H1 (cell line): ENCODE data around the gene FSCN2. TPM values are rescaled to one million over a fixed set of nuclear protein-coding genes. Genes with fewer than 3 reads are reported as not detected.
A peak's percentile ranks its signal among the peaks of the same experiment; 100 is the strongest.

Experiments used
- CEBPB ChIP-seq: IDR thresholded peaks from 2 replicates; pipeline ENCODE4 v1.6.1; 2012; ENCODE audit warnings: low read depth, low read length
- CTBP2 ChIP-seq: IDR thresholded peaks from 2 replicates; pipeline ENCODE4 v1.7.0; 2011; ENCODE audit warnings: borderline replicate concordance, mild to moderate bottlenecking, moderate library complexity, mixed read lengths, low read length; ENCODE audit not compliant: insufficient read depth, insufficient read length
- EGR1 ChIP-seq: IDR thresholded peaks from 2 replicates; pipeline ENCODE4 v1.6.1; 2011; ENCODE audit warnings: low read depth, low read length, borderline replicate concordance
- EZH2 ChIP-seq: fragments of 200-600 bp; sonication (generic); IDR thresholded peaks from 2 replicates; pipeline ENCODE4 v1.7.1; 2012; ENCODE audit warnings: low read depth, mild to moderate bottlenecking, moderate library complexity, low read length, inconsistent platforms; ENCODE audit not compliant: severe bottlenecking
- FOSL1 ChIP-seq: IDR thresholded peaks from 2 replicates; pipeline ENCODE4 v1.6.1; 2011; ENCODE audit warnings: mild to moderate bottlenecking, low read depth, low read length, moderate library complexity; ENCODE audit not compliant: insufficient read depth
- GABPA ChIP-seq: IDR thresholded peaks from 2 replicates; pipeline ENCODE4 v1.6.1; 2011; ENCODE audit warnings: mild to moderate bottlenecking, low read length, moderate library complexity, borderline replicate concordance; ENCODE audit not compliant: insufficient read depth
- GTF2F1 ChIP-seq: IDR thresholded peaks from 2 replicates; pipeline ENCODE4 v1.6.1; 2012; ENCODE audit warnings: low read depth, low read length, improper control_type of control experiment, borderline replicate concordance
- JUND ChIP-seq: IDR thresholded peaks from 2 replicates; pipeline ENCODE4 v1.6.1; 2011; ENCODE audit warnings: mild to moderate bottlenecking, improper control_type of control experiment, low read length
- KDM1A ChIP-seq: fragments of 200-600, 300-600 bp; sonication (generic); IDR thresholded peaks from 2 replicates; pipeline ENCODE4 v1.7.1; 2016; ENCODE audit warnings: mild to moderate bottlenecking, low read length, borderline replicate concordance
- MAFK ChIP-seq: IDR thresholded peaks from 2 replicates; pipeline ENCODE4 v1.6.1; 2012; ENCODE audit warnings: low read depth, mild to moderate bottlenecking, improper control_type of control experiment, low read length
- PHF8 ChIP-seq: fragments of 200-600 bp; sonication (generic); conservative IDR thresholded peaks from 2 replicates; pipeline ENCODE4 v1.7.1; 2012; ENCODE audit warnings: low read depth, mild to moderate bottlenecking, inconsistent platforms, low read length, moderate library complexity
- POU5F1 ChIP-seq: IDR thresholded peaks from 2 replicates; pipeline ENCODE4 v1.6.1; 2011; ENCODE audit warnings: low read depth, mild to moderate bottlenecking, low read length, moderate library complexity
- RBBP5 ChIP-seq: IDR thresholded peaks from 2 replicates; pipeline ENCODE4 v1.7.1; 2012; ENCODE audit warnings: low read depth, mild to moderate bottlenecking, inconsistent platforms, low read length, moderate library complexity, borderline replicate concordance
- RNF2 ChIP-seq: fragments of 200-900, 300-1000 bp; sonication (generic); IDR thresholded peaks from 2 replicates; pipeline ENCODE4 v1.7.1; 2016; ENCODE audit warnings: borderline replicate concordance, low read depth, mild to moderate bottlenecking, antibody characterized with exemption, low read length; ENCODE audit not compliant: poor library complexity, severe bottlenecking; ENCODE audit errors: missing control alignments
- SIN3A ChIP-seq, 2 experiments: IDR thresholded peaks in 1 of 2; conservative IDR thresholded peaks in 1 of 2; 2 replicates each; pipeline ENCODE4 v1.6.1; 2011 to 2012; ENCODE audit warnings: low read length in 2 of 2, improper control_type of control experiment in 1 of 2, low read depth in 1 of 2, mild to moderate bottlenecking in 1 of 2
- SIX5 ChIP-seq: IDR thresholded peaks from 2 replicates; pipeline ENCODE4 v1.6.1; 2011; ENCODE audit warnings: mild to moderate bottlenecking, low read depth, low read length
- SP1 ChIP-seq: IDR thresholded peaks from 2 replicates; pipeline ENCODE4 v1.6.1; 2011; ENCODE audit warnings: low read depth, low read length
- TAF7 ChIP-seq: optimal IDR thresholded peaks from 2 replicates; pipeline ENCODE3; 2011; ENCODE audit warnings: low read depth, mild to moderate bottlenecking, inconsistent platforms, low read length, moderate library complexity, borderline replicate concordance
- TCF12 ChIP-seq: IDR thresholded peaks from 2 replicates; pipeline ENCODE4 v1.6.1; 2011; ENCODE audit warnings: low read depth, mild to moderate bottlenecking, low read length
- polyA plus RNA-seq, 7 experiments: library from polyadenylated mRNA; depleted of rRNA in 3 of 7; stranded (reverse) in 5 of 7; unstranded in 2 of 7; fragments of >200 nt in 5 of 7; fragments of 200-250 nt in 2 of 7; gene quantifications; 1 replicate in 5 of 7; 2 replicates in 1 of 7; 4 replicates in 1 of 7; pipeline versions ENCODE4 v1.2.1 to v1.2.3, GENCODE V29; 2011 to 2013; ENCODE audit warnings: missing spikeins in 2 of 7, mixed read lengths in 2 of 7
- total RNA-seq: library from RNA; stranded (reverse); fragmentation: NEBNext Ultra II Directional; extraction: Animal tissue kit (Norgen Biotek cat#: 25700); gene quantifications from 2 replicates; pipeline ENCODE4 v1.2.1, GENCODE V29; 2021
- TF ChIP-seq, protein P1 (sequence below): IDR thresholded peaks from 2 replicates; pipeline ENCODE4 v1.6.1; 2012; ENCODE audit warnings: inconsistent platforms
- TF ChIP-seq, protein P2 (sequence below): IDR thresholded peaks from 2 replicates; pipeline ENCODE4 v1.6.1; 2011; ENCODE audit warnings: low read depth, mild to moderate bottlenecking, low read length; ENCODE audit not compliant: insufficient read depth

The FSCN2 gene
- total and polyA plus RNA-seq, 2 of the 8 experiments (the other 6 are each of a cell fraction or from before 2014, with no cell fraction given), result 0.18 to 0.30 TPM

GRCh38 chr17:81551458-81552243 is 23.5 kb downstream of the FSCN2 start (continued):
- no peak for TF ChIP-seq FOSL1
- TF ChIP-seq PHF8, result peak; percentile 68; the same call in 1 of the 2 replicates
- TF ChIP-seq SP1, result no peak
- no peak for TF ChIP-seq MAFK
- no peak for TF ChIP-seq CTBP2
- no peak for TF ChIP-seq GTF2F1
- TF ChIP-seq, protein P1, sequence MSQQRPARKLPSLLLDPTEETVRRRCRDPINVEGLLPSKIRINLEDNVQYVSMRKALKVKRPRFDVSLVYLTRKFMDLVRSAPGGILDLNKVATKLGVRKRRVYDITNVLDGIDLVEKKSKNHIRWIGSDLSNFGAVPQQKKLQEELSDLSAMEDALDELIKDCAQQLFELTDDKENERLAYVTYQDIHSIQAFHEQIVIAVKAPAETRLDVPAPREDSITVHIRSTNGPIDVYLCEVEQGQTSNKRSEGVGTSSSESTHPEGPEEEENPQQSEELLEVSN, result 0 out of 2 replicates have a peak, but pooled peaks have one; percentile 26
- no peak for TF ChIP-seq SIX5
- no peak for TF ChIP-seq TAF7
- TF ChIP-seq EGR1, result peak; percentile 3; the same call in 1 of the 2 replicates
- TF ChIP-seq GABPA, result no peak
- no peak for TF ChIP-seq EZH2
- 0 out of 2 replicates have a peak, but pooled peaks have one; percentile 16 for TF ChIP-seq RBBP5
- TF ChIP-seq JUND, result no peak
- TF ChIP-seq TCF12, result no peak
- no peak for TF ChIP-seq POU5F1
- TF ChIP-seq, protein P2, sequence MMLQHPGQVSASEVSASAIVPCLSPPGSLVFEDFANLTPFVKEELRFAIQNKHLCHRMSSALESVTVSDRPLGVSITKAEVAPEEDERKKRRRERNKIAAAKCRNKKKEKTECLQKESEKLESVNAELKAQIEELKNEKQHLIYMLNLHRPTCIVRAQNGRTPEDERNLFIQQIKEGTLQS, result no peak
- TF ChIP-seq KDM1A, result no peak
- TF ChIP-seq SIN3A (conservative IDR thresholded peaks at IDR 0.05 in 1 of 2, IDR thresholded peaks at IDR 0.05 in 1 of 2; ENCODE audit: low read depth in 1 of 2, low read length in 2 of 2), result no peak; a peak in 1 of 4 replicates
- no peak for TF ChIP-seq CEBPB
- no peak for TF ChIP-seq RNF2
